Measurements from ENCODE around the gene PCDHGA4.
"Not testable (repeated sequence)": the region's sequence is repeated elsewhere in the genome, so short reads cannot be mapped to it uniquely, and the experiment has no call there.

The PCDHGA4 gene

GRCh38 chr5:141354900-141355469 lies at the start of gene PCDHGA4:
Gene PCDHGA4 (plus strand): TSS chr5:141355021. CDS start chr5:141355108, 87 bp downstream.
- POLR2A ChIA-PET, result no interaction called here
- H3K4me3 ChIP-seq (ENCODE audit: low read depth, low read length), result peak within 1 kb of the TSS; percentile 45
- CTCF ChIA-PET, result interaction anchor here (1.0 to 3.7 kb wide), 17 partner anchors 9 to 212 kb away, joined by 3 to 37 read pairs (median 6); partner anchors contain the start of genes PCDHGA1, PCDHGA2, PCDHGA3 and PCDHGA5
- DNase-seq (ENCODE audit: low read depth, low spot score), result no peak
- TF ChIP-seq, protein P1, sequence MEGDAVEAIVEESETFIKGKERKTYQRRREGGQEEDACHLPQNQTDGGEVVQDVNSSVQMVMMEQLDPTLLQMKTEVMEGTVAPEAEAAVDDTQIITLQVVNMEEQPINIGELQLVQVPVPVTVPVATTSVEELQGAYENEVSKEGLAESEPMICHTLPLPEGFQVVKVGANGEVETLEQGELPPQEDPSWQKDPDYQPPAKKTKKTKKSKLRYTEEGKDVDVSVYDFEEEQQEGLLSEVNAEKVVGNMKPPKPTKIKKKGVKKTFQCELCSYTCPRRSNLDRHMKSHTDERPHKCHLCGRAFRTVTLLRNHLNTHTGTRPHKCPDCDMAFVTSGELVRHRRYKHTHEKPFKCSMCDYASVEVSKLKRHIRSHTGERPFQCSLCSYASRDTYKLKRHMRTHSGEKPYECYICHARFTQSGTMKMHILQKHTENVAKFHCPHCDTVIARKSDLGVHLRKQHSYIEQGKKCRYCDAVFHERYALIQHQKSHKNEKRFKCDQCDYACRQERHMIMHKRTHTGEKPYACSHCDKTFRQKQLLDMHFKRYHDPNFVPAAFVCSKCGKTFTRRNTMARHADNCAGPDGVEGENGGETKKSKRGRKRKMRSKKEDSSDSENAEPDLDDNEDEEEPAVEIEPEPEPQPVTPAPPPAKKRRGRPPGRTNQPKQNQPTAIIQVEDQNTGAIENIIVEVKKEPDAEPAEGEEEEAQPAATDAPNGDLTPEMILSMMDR (IDR thresholded peaks at IDR 0.05; ENCODE audit: insufficient read depth, low read length, missing control alignments), result peak; percentile 2

- TF ChIP-seq, protein P1 (IDR thresholded peaks at IDR 0.05; ENCODE audit: insufficient read depth, low read length, missing control alignments), result no peak
- DNase-seq (ENCODE audit: low read depth, low spot score), result no peak
- H3K4me3 ChIP-seq (ENCODE audit: low read depth, low read length), result no peak overlapping the region
- ChIA-PET POLR2A (no interaction called here), CTCF (interaction anchor here (1.0 kb wide), 1 partner anchor 13 kb away, joined by 4 read pairs; no protein-coding TSS in a partner anchor)
These were observed 48.2 kb upstream of the PCDHGA4 start for GRCh38 chr5:141306630-141307029.

GRCh38 chr5:141313711-141314110 lies 41.1 kb upstream of the PCDHGA4 start:
- CTCF ChIA-PET, result no interaction called here
- POLR2A ChIA-PET, result no interaction called here
- DNase-seq (ENCODE audit: low read depth, low spot score), result no peak
- no peak overlapping the region for H3K4me3 ChIP-seq (ENCODE audit: low read depth, low read length)
- TF ChIP-seq, protein P1 (IDR thresholded peaks at IDR 0.05; ENCODE audit: insufficient read depth, low read length, missing control alignments), result no peak

DNA sequence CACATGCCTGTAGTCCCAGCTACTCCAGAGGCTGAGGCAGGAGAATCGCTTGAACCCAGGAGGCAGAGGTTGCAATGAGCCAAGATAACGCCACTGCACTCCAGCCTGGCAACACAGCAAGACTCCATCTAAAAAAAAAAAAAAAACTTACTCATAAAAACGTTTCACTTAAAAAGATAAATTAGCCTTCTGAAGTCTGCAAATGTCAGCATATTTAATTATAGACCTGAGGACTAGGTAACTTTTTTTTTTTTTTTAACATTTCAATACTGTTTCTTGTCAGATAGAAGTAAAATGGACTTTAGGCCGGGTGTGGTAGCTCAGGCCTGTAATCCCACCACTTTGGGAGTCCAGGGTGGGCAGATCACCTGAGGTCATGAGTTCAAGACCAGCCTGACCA lies 37.9 kb upstream of the PCDHGA4 start:
- H3K4me3 ChIP-seq (ENCODE audit: low read depth, low read length); POLR2A ChIA-PET; DNase-seq (ENCODE audit: low read depth, low spot score): not testable (repeated sequence)
- CTCF ChIA-PET, result interaction anchor here (1.8 kb wide), 1 partner anchor 8 kb away, joined by 5 read pairs; no protein-coding TSS in a partner anchor

DNA sequence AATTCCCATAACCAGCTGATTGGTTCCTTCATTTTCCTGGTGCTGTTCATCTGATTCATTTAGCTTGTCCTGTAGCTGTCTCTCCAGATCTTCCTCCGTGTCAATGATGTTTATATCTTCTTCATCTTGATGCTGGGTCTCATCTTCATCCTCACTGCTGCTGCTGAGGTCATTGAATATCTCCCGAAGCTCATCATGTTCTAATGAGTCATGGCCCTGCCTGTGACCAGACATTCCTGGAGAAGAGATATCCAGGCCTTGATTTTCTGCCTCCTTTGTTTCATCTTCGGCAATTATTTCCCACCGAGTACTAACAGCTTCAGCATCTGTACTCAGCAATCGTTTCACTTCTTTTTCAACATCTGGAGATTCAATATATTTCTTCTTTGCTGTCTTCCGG lies 35.6 kb upstream of the PCDHGA4 start:
- ChIA-PET CTCF (interaction anchor here (1.0 to 5.6 kb wide), 18 partner anchors 9 to 248 kb away, joined by 3 to 77 read pairs (median 6); partner anchors contain the start of genes PCDHGA1, PCDHGA11, PCDHGA12 and PCDHGA2), POLR2A (no interaction called here)
- DNase-seq (ENCODE audit: low read depth, low spot score), result no peak
- no peak overlapping the region for H3K4me3 ChIP-seq (ENCODE audit: low read depth, low read length)
- TF ChIP-seq, protein P1 (IDR thresholded peaks at IDR 0.05; ENCODE audit: insufficient read depth, low read length, missing control alignments), result no peak

DNA sequence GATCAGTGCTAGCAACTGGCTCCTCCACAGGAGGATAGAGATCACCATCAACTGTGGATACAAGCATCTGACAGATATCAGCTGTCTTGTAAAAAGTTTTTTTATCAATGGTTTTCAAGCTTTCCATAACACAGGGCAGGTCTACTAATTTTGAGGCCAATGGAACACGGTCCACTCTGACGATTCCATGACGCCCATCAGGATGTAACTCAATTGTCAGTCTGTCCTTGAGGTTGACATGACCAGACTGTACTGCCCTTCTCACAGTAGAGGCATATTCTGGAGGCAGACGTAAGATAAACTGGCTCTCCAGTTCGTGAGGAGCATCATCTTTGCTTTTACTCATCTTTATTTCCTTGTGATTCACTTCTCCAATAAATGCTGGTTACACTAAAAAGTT lies 35.1 kb upstream of the PCDHGA4 start:
- POLR2A ChIA-PET, result interaction anchor here (0.7 to 1.5 kb wide), 4 partner anchors 11 to 244 kb away, joined by 3 to 7 read pairs (median 4); partner anchors contain the start of genes PCDHGA1 and PCDHGC5
- CTCF ChIA-PET, result interaction anchor here (0.6 to 5.6 kb wide), 38 partner anchors 8 to 552 kb away, joined by 3 to 77 read pairs (median 4); partner anchors contain the start of genes DIAPH1, PCDHGA1, PCDHGA10 and PCDHGA11
- TF ChIP-seq, protein P1 (IDR thresholded peaks at IDR 0.05; ENCODE audit: insufficient read depth, low read length, missing control alignments), result no peak

More for the DNA sequence above, 35.1 kb upstream of the PCDHGA4 start:
- DNase-seq (ENCODE audit: low read depth, low spot score), result no peak
- H3K4me3 ChIP-seq (ENCODE audit: low read depth, low read length), result peak overlapping the region; percentile 85
